GM23248 (cell line): Measurements from ENCODE around the gene NOTO. TPM values are rescaled to one million over a fixed set of nuclear protein-coding genes. Genes with fewer than 3 reads are reported as not detected.

Experiments
- DNase-seq: peaks from one replicate; pipeline ENCODE4 v3.0.0-alpha.2; 2015
- H2AFZ ChIP-seq: fragments of 200-600 bp; sonication (generic); 2 replicates; pipeline ENCODE4 v1.6.1; 2016; ENCODE audit warnings: antibody characterized with exemption
- H3F3A ChIP-seq: fragments of 200-600 bp; sonication (generic); 2 replicates; pipeline ENCODE4 v1.6.1; 2016; ENCODE audit warnings: mild to moderate bottlenecking, antibody characterized with exemption, mixed run types; ENCODE audit not compliant: insufficient read depth
- H3K27ac ChIP-seq: fragments of 200-600 bp; sonication (generic); 2 replicates; pipeline ENCODE4 v1.5.1; 2016; ENCODE audit warnings: mild to moderate bottlenecking
- H3K27me3 ChIP-seq: fragments of 200-600 bp; sonication (generic); replicated peaks from 2 replicates; pipeline ENCODE4 v1.6.1; 2016; ENCODE audit warnings: mild to moderate bottlenecking; ENCODE audit not compliant: insufficient read depth
- H3K36me3 ChIP-seq: fragments of 200-600 bp; sonication (generic); 2 replicates; pipeline ENCODE4 v1.6.1; 2016; ENCODE audit warnings: low read depth, mild to moderate bottlenecking
- H3K4me1 ChIP-seq: fragments of 200-600 bp; sonication (generic); 2 replicates; pipeline ENCODE4 v1.6.1; 2016; ENCODE audit warnings: mild to moderate bottlenecking; ENCODE audit not compliant: insufficient read depth
- H3K4me2 ChIP-seq: fragments of 200-600 bp; sonication (generic); one replicate; pipeline ENCODE4 v1.6.1; 2016; ENCODE audit warnings: mild to moderate bottlenecking; ENCODE audit not compliant: unreplicated experiment
- H3K4me3 ChIP-seq: fragments of 200-600 bp; sonication (generic); 2 replicates; pipeline ENCODE4 v1.5.1; 2016; ENCODE audit warnings: mild to moderate bottlenecking
- H3K79me2 ChIP-seq: fragments of 200-600 bp; sonication (generic); 2 replicates; pipeline ENCODE4 v1.6.1; 2016; ENCODE audit warnings: mild to moderate bottlenecking; ENCODE audit not compliant: insufficient read depth
- H3K9ac ChIP-seq: fragments of 200-600 bp; sonication (generic); 2 replicates; pipeline ENCODE4 v1.6.1; 2016; ENCODE audit warnings: mild to moderate bottlenecking
- H3K9me2 ChIP-seq: fragments of 200-600 bp; sonication (generic); 2 replicates; pipeline ENCODE4 v1.6.1; 2016; ENCODE audit warnings: mixed run types, mild to moderate bottlenecking, moderate library complexity; ENCODE audit not compliant: insufficient read depth
- H3K9me3 ChIP-seq: fragments of 200-600 bp; sonication (generic); one replicate; pipeline ENCODE4 v1.6.1; 2017; ENCODE audit warnings: low read depth
- H4K20me1 ChIP-seq: fragments of 200-600 bp; sonication (generic); 2 replicates; pipeline ENCODE4 v1.6.0; 2016; ENCODE audit not compliant: insufficient read depth
- EZH2 ChIP-seq: fragments of 200-600 bp; sonication (generic); IDR thresholded peaks from 2 replicates; pipeline ENCODE4 v1.6.1; 2018; ENCODE audit warnings: antibody characterized with exemption, mild to moderate bottlenecking; ENCODE audit not compliant: insufficient read depth, poor library complexity, severe bottlenecking
- EZH2phosphoT487 ChIP-seq: fragments of 200-600 bp; sonication (generic); IDR thresholded peaks from 2 replicates; pipeline ENCODE4 v1.6.1; 2018; ENCODE audit warnings: antibody characterized with exemption, moderate library complexity, mild to moderate bottlenecking, low read depth; ENCODE audit not compliant: insufficient read depth
- WGBS, 2 experiments: methylation state at CpG; one replicate each; pipeline ENCODE4 v1.1.6; 2015 to 2017; ENCODE audit warnings: low lambda C conversion rate in 2 of 2, low coverage in 1 of 2; ENCODE audit errors: missing lambda C conversion rate in 2 of 2; 5-methylcytosine and 5-hydroxymethylcytosine counted together
- in situ Hi-C: fragments of 300-500 bp; cut with MboI; formaldehyde crosslinking; loops from 2 replicates; pipeline ENCODE4 v1.15.0; 2020
- polyA plus RNA-seq: library from polyadenylated mRNA; unstranded; fragments of >200 nt; fragmentation: Nextera tagmentation; extraction: Ambion mirVana; gene quantifications from 2 replicates; pipeline ENCODE4 v1.2.1, GENCODE V29; 2016
- total RNA-seq: library from RNA; depleted of rRNA; stranded (reverse); fragments of >200 nt; shearing (Covaris generic); gene quantifications from 2 replicates; pipeline ENCODE4 v1.2.3, GENCODE V29; 2014

Gene NOTO
- total and polyA plus RNA-seq, 2 experiments from 2014 or later: not detected

DNA sequence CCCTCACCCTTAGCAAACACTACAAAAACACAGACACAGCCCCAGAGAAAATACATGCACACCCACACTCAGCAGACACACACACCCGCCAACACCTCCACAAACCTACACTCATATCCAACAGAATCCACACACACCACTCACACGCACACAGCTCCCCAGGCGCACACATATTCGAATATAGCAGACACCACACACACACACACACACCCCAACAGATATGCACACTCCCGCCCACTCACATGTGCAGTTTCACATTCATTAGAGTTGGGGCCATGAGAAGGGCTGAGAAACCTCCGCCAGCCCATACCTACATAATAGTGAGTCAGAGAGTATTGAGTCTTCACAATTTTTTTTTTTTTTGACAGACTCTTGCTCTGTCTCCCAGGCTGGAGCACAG lies 29.4 kb upstream of the NOTO start:
- DNase-seq: peak; percentile 65
- H2AFZ ChIP-seq: no peak overlapping the region
- in situ Hi-C loops: no loop called here
- H3K9me3 ChIP-seq: no peaks in the 10 kb centered on the region
- no peaks in the 10 kb centered on the region for H3K9me2 ChIP-seq
- H4K20me1 ChIP-seq: no peaks in the 10 kb centered on the region
- no peak for TF ChIP-seq EZH2
- no peak for TF ChIP-seq EZH2phosphoT487
- H3K4me3 ChIP-seq: no peak overlapping the region
- H3F3A ChIP-seq: 0 out of 2 replicates have a peak, but pooled peaks cover 3% of the 10 kb centered on the region
- no peak overlapping the region for H3K27ac ChIP-seq
- no peaks in the 10 kb centered on the region for H3K4me1 ChIP-seq
- 58 to 65% methylated on average over 6 of the region's 6 CpGs for WGBS, 2 experiments
- no peaks in the 10 kb centered on the region for H3K36me3 ChIP-seq
- no peak overlapping the region for H3K4me2 ChIP-seq
- H3K27me3 ChIP-seq: no peaks in the 10 kb centered on the region
- H3K79me2 ChIP-seq: no peaks in the 10 kb centered on the region
- H3K9ac ChIP-seq: no peak overlapping the region

GRCh38 chr2:73173781-73174180 lies 28.6 kb upstream of the NOTO start:
- H3K27ac ChIP-seq: no peak overlapping the region
- no peak for TF ChIP-seq EZH2phosphoT487
- TF ChIP-seq EZH2: no peak
- no peak overlapping the region for H2AFZ ChIP-seq
- H3K27me3 ChIP-seq: peaks cover 3% of the 10 kb centered on the region; the same call in 1 of the 2 replicates
- no peak overlapping the region for H3K4me2 ChIP-seq
- no peaks in the 10 kb centered on the region for H3K36me3 ChIP-seq
- 89 to 90% methylated on average over 7 of the region's 7 CpGs for WGBS, 2 experiments
- 0 out of 2 replicates have a peak, but pooled peaks cover 3% of the 10 kb centered on the region for H3F3A ChIP-seq
- H3K4me3 ChIP-seq: no peak overlapping the region
- no peaks in the 10 kb centered on the region for H3K4me1 ChIP-seq
- H4K20me1 ChIP-seq: no peaks in the 10 kb centered on the region
- no peaks in the 10 kb centered on the region for H3K79me2 ChIP-seq
- no peaks in the 10 kb centered on the region for H3K9me2 ChIP-seq
- no peak overlapping the region for H3K9ac ChIP-seq
- DNase-seq: no peak
- H3K9me3 ChIP-seq: no peaks in the 10 kb centered on the region
- in situ Hi-C loops: no loop called here

GRCh38 chr2:73174244-73174643 lies 28.1 kb upstream of the NOTO start:
- Histone ChIP-seq H3K4me1 (no peaks in the 10 kb centered on the region), H3K79me2 (no peaks in the 10 kb centered on the region), H3K4me2 (no peak overlapping the region), H3K9ac (no peak overlapping the region), H3K9me3 (no peaks in the 10 kb centered on the region), H2AFZ (no peak overlapping the region), H3K9me2 (no peaks in the 10 kb centered on the region), H3F3A (0 out of 2 replicates have a peak, but pooled peaks cover 3% of the 10 kb centered on the region), H3K27ac (no peak overlapping the region), H3K27me3 (peaks cover 6% of the 10 kb centered on the region; the same call in 1 of the 2 replicates), H4K20me1 (no peaks in the 10 kb centered on the region), H3K36me3 (no peaks in the 10 kb centered on the region), H3K4me3 (no peak overlapping the region)
- DNase-seq: no peak
- in situ Hi-C loops: no loop called here
- TF ChIP-seq EZH2 (no peak), EZH2phosphoT487 (no peak)
- 84 to 92% methylated on average over 10 of the region's 10 CpGs for WGBS, 2 experiments

DNA sequence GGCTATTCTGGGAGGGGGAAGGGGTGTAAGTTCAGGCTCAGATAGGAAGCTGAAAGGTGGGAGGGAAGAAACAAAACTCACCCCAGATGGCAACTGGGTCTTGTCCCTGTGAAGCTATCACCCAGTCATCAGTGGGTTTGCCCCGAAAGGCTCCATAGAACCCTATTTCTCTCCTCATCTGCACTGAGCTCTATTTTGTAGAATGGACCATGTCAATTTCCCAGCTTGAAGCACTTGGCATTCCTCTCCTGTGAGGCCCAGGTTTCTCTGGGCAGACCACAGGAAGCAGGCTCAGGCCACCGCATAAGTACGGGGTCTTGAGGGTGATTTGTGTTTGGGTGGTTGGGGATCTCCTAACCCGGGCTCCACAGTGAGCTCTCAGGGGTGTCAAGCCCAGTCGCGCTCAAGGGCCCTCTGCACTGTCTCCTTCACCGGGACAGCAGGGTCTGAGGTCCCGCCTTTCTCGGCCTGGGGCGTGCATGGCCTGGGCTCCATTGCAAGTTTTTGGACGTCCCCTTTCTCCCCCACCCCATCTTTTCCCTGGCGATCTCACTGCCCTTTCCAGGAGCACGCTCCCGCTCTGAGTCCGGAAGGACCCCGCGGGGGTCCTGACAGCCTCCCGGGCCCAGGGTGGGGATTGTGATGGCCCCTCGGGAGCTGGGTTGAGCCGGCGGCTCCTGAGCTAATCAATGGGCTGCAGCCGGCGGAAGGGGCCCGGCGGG lies 27.3 kb upstream of the NOTO start:
- H3K9me2 ChIP-seq: no peaks in the 10 kb centered on the region
- H3F3A ChIP-seq: 0 out of 2 replicates have a peak, but pooled peaks cover 3% of the 10 kb centered on the region
- peak overlapping the region; percentile 87 for H3K4me3 ChIP-seq
- no peaks in the 10 kb centered on the region for H3K36me3 ChIP-seq
- H4K20me1 ChIP-seq: no peaks in the 10 kb centered on the region
- TF ChIP-seq EZH2 (no peak), EZH2phosphoT487 (no peak)
- in situ Hi-C loops: no loop called here
- no peaks in the 10 kb centered on the region for H3K79me2 ChIP-seq
- H3K4me2 ChIP-seq: peak overlapping the region; percentile 68
- no peaks in the 10 kb centered on the region for H3K4me1 ChIP-seq
- 53 to 59% methylated on average over 24 to 25 of the region's 25 CpGs for WGBS, 2 experiments
- H2AFZ ChIP-seq: peak overlapping the region; percentile 98
- H3K27ac ChIP-seq: no peak overlapping the region
- peak overlapping the region; percentile 47; the same call in 1 of the 2 replicates for H3K9ac ChIP-seq
- no peaks in the 10 kb centered on the region for H3K9me3 ChIP-seq
- no peak for DNase-seq
- peaks cover 15% of the 10 kb centered on the region for H3K27me3 ChIP-seq
